ENCODE results near the gene GRB10. TPM values are rescaled to one million over a fixed set of nuclear protein-coding genes. Genes with fewer than 3 reads are reported as not detected.

Gene GRB10
- total and polyA plus RNA-seq, 4 donors = 11.6 to 68.6 (median 41.0) TPM

DNA sequence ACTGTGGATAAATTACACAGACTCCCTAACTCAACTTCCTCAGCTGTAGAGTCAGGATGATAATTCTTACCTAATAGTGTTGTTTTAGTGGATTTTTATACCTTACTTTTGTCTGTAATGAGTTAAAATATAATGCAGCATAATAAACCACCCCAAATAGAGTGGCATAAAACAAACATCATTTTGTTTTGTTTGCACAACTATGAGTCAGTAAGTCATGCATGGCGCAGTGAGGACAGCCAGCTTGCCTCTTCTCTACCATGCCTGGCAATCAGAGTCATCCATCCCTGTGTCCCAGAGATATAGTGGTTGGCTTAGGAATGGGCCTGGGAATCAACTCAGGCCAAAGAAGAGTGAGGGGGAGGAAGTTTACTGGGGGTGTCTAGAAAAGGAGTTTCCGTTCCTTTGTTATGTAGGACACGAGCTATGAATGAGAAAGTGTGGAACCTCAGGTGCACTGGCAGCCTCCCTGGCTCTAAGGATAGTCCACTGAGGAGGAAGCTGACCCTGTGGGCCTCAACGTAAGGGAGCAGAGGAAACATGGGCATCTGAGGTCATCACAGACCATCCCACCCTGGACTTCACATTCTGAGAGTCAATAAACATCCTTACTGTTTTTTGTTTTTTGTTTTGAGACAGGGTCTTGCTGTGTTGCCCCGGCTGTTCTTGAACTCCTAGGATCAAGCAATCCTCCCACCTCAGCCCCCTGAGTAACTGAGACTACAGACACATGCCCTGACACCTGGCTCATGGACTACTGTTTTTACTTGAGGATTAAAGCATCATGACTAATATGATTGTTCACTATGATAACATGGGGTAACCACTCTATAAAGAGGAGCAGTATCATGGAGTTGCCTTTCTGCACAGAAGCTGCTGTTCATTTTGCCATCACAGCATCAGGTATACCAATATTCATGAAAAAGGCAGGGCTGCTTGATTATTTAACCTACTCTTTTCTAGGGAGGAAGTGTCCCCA is 21.0 kb upstream of the GRB10 start:
- DNase-seq (no peak), ATAC-seq (ENCODE audit: insufficient read depth, low FRiP score) (no peak)
- H3K27me3 ChIP-seq (ENCODE audit: control insufficient read depth in 3 of 3, insufficient read depth in 3 of 3, low read length in 2 of 3) = no peaks in the 10 kb centered on the region
- no peaks in the 10 kb centered on the region for H3K9me3 ChIP-seq (ENCODE audit: control insufficient read depth in 4 of 4, insufficient read depth in 3 of 4, low read length in 3 of 4)
- no peaks in the 10 kb centered on the region for H3K4me1 ChIP-seq (ENCODE audit: control insufficient read depth in 5 of 5, insufficient read depth in 5 of 5, low read length in 5 of 5)
- TF ChIP-seq, protein P1, sequence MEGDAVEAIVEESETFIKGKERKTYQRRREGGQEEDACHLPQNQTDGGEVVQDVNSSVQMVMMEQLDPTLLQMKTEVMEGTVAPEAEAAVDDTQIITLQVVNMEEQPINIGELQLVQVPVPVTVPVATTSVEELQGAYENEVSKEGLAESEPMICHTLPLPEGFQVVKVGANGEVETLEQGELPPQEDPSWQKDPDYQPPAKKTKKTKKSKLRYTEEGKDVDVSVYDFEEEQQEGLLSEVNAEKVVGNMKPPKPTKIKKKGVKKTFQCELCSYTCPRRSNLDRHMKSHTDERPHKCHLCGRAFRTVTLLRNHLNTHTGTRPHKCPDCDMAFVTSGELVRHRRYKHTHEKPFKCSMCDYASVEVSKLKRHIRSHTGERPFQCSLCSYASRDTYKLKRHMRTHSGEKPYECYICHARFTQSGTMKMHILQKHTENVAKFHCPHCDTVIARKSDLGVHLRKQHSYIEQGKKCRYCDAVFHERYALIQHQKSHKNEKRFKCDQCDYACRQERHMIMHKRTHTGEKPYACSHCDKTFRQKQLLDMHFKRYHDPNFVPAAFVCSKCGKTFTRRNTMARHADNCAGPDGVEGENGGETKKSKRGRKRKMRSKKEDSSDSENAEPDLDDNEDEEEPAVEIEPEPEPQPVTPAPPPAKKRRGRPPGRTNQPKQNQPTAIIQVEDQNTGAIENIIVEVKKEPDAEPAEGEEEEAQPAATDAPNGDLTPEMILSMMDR (IDR thresholded peaks at IDR 0.05; ENCODE audit: control extremely low read depth, extremely low read depth) = no peak
- WGBS, 2 donors = 84 to 88% methylated on average over 5 of the region's 5 CpGs
- H3K27ac ChIP-seq (ENCODE audit: low read depth in 1 of 2, low read length in 1 of 2) = no peak overlapping the region
- H3K9ac ChIP-seq (ENCODE audit: insufficient read depth in 1 of 2, low read length in 2 of 2) = no peak overlapping the region
- no peaks in the 10 kb centered on the region for H3K36me3 ChIP-seq (ENCODE audit: control insufficient read depth in 4 of 4, insufficient read depth in 4 of 4, low read length in 4 of 4)
- H3K4me3 ChIP-seq = no peak overlapping the region

DNA sequence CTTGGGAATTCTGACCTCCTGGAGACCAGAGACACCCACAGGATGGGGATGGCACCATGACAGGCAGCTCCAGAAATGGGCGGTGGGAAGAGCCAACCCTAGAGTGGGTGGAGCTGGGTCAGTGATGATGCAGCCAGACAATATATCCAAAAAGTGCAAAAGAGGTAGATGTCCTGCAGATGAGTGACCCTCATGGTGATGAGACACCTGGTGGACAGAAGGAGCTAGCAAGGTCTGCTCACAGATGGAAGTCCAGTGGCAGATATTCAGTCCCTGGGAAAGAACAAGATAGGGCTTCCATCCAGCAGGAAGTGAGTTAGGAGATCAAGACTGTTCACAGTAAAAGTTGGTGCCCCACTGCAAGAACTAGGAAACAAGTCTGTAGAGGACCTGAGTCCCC is 19.2 kb upstream of the GRB10 start:
- H3K9me3 ChIP-seq (ENCODE audit: control insufficient read depth in 4 of 4, insufficient read depth in 3 of 4, low read length in 3 of 4) = no peaks in the 10 kb centered on the region
- H3K36me3 ChIP-seq (ENCODE audit: control insufficient read depth in 4 of 4, insufficient read depth in 4 of 4, low read length in 4 of 4) = no peaks in the 10 kb centered on the region
- H3K4me1 ChIP-seq (ENCODE audit: control insufficient read depth in 5 of 5, insufficient read depth in 5 of 5, low read length in 5 of 5) = no peaks in the 10 kb centered on the region
- no peak for ATAC-seq (ENCODE audit: insufficient read depth, low FRiP score)
- no peak overlapping the region for H3K27ac ChIP-seq (ENCODE audit: low read depth in 1 of 2, low read length in 1 of 2)
- no peak for DNase-seq
- H3K9ac ChIP-seq (ENCODE audit: insufficient read depth in 1 of 2, low read length in 2 of 2) = no peak overlapping the region
- no peaks in the 10 kb centered on the region for H3K27me3 ChIP-seq (ENCODE audit: control insufficient read depth in 3 of 3, insufficient read depth in 3 of 3, low read length in 2 of 3)
- TF ChIP-seq, protein P1 (IDR thresholded peaks at IDR 0.05; ENCODE audit: control extremely low read depth, extremely low read depth) = no peak
- WGBS, 2 donors = 94 to 100% methylated on average over 1 of the region's 1 CpG
- no peak overlapping the region for H3K4me3 ChIP-seq

DNA sequence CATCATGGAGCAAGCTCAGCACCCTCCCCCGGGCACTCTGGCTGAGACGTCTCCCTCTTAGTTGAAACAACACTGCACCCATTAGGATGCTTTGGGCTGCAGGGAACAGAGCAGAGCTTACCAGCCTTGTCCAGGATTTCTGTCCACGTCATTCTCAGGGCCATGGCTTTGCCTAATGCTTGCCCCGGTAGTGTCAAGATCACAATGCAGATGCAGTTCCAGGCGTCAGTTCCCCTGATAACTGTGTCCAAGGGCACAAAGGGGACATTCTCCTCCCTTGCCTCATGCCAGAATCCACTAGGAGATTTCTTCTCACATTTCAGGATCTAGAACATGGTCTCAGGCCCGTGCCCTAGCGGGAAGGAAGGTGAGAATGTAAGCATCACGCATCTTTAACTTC is 17.2 kb upstream of the GRB10 start:
- no peak overlapping the region for H3K4me3 ChIP-seq
- no peak overlapping the region for H3K9ac ChIP-seq (ENCODE audit: insufficient read depth in 1 of 2, low read length in 2 of 2)
- ATAC-seq (ENCODE audit: insufficient read depth, low FRiP score) (no peak), DNase-seq (no peak)
- H3K9me3 ChIP-seq (ENCODE audit: control insufficient read depth in 4 of 4, insufficient read depth in 3 of 4, low read length in 3 of 4) = no peaks in the 10 kb centered on the region
- H3K36me3 ChIP-seq (ENCODE audit: control insufficient read depth in 4 of 4, insufficient read depth in 4 of 4, low read length in 4 of 4) = no peaks in the 10 kb centered on the region
- 90 to 91% methylated on average over 8 of the region's 8 CpGs for WGBS, 2 donors
- peaks cover 0 to 3% (median 0%) of the 10 kb centered on the region in 5 donors for H3K4me1 ChIP-seq (ENCODE audit: control insufficient read depth in 5 of 5, insufficient read depth in 5 of 5, low read length in 5 of 5)
- no peak overlapping the region for H3K27ac ChIP-seq (ENCODE audit: low read depth in 1 of 2, low read length in 1 of 2)
- TF ChIP-seq, protein P1 (IDR thresholded peaks at IDR 0.05; ENCODE audit: control extremely low read depth, extremely low read depth) = no peak
- no peaks in the 10 kb centered on the region for H3K27me3 ChIP-seq (ENCODE audit: control insufficient read depth in 3 of 3, insufficient read depth in 3 of 3, low read length in 2 of 3)

Measured in lung (tissue), 12 donors.